Adrenal gland (tissue), 5 donors: ENCODE measurements around the gene TTI1.

Experiments used
- CTCF ChIP-seq, 6 experiments: fragments of 450-650 bp in 4 of 6; fragments of 200-600 bp in 2 of 6; sonication (generic) in 1 of 6; IDR thresholded peaks; 1 replicate in 5 of 6; 2 replicates in 1 of 6; pipeline versions ENCODE4 v1.5.1 to v1.8.0; 2016 to 2021; ENCODE audit warnings: antibody characterized with exemption in 6 of 6, mild to moderate bottlenecking in 2 of 6, moderate library complexity in 1 of 6
- POLR2A ChIP-seq, 2 donors: fragments of 450-650 bp; IDR thresholded peaks; one replicate each; pipeline ENCODE4 v1.6.1; 2017; ENCODE audit warnings: antibody characterized with exemption in 2 of 2, mild to moderate bottlenecking in 2 of 2, moderate library complexity in 1 of 2
- donor health status: DM: no; HTN: no; CAD: no.

GRCh38 chr20:37971561-37972127, 61.6 kb downstream of the TTI1 start:
- TF ChIP-seq POLR2A (IDR thresholded peaks at IDR 0.05) (no peak), CTCF (IDR thresholded peaks at IDR 0.05) (no peak)
